Breast epithelium (tissue), 3 donors: Measurements from ENCODE around the gene DIS3L2.

Experiments used
- CTCF ChIP-seq, 3 donors: fragments of 450-650 bp; IDR thresholded peaks; one replicate each; pipeline ENCODE4 v1.5.1; 2016 to 2017; ENCODE audit warnings: antibody characterized with exemption in 3 of 3, mild to moderate bottlenecking in 3 of 3, moderate library complexity in 3 of 3
- POLR2A ChIP-seq: fragments of 450-650 bp; IDR thresholded peaks from one replicate; pipeline ENCODE4 v1.6.1; 2016; ENCODE audit warnings: antibody characterized with exemption, mild to moderate bottlenecking, moderate library complexity
- POLR2AphosphoS5 ChIP-seq, 3 donors: sonication (generic); formaldehyde crosslinking; IDR thresholded peaks; one replicate each; pipeline ENCODE4 v1.6.1; 2017; ENCODE audit warnings: antibody characterized with exemption in 3 of 3

DNA sequence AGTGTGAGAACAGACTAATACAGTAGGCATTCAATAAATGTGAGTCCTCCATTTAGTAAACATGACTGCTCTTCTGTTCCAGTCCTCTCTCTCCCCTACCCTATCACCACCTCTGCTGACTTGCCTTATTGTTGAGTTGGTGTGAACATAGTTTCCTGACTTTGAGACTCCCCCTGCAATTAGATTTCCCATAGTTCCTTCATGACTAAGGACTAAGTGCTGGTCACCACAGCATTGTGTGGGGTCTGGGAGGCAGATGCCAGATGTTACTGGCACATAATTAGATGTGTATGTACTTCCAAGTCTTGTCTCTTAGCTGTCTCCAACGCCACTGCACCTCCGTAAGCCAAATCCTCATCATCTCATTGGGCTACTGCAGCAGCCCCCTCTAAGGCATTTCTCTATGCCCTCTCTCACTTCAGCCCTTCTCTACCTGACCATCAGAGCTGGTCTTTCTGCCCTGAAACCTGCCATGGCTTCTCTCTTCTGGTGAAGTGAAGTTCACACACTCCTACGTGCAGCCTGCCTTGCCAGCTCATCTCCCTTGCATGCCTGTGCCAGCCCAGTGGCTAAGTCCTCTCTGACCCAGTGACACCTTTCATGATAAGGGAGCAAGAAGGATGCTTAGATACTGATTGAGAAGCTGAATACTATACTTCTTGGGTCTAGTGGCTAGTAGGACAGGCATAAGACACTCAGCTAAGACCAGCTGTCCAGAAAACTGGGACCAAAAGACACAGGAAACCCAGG is 335.4 kb downstream of the DIS3L2 start:
- no peak for TF ChIP-seq CTCF (IDR thresholded peaks at IDR 0.05)
- TF ChIP-seq POLR2A = no peak
- TF ChIP-seq POLR2AphosphoS5 (IDR thresholded peaks at IDR 0.05) = no peak
